ENCODE results near the gene EVA1C. TPM values are rescaled to one million over a fixed set of nuclear protein-coding genes. Genes with fewer than 3 reads are reported as not detected.
"Not testable (repeated sequence)": the region's sequence is repeated elsewhere in the genome, so short reads cannot be mapped to it uniquely, and the experiment has no call there.

Gene EVA1C
- total and polyA plus RNA-seq, 2 experiments from 2014 or later: 2.2 to 3.4 TPM

- Histone ChIP-seq H3K4me2 (no peak overlapping the region), H3K27me3 (no peaks in the 10 kb centered on the region), H3K27ac (no peak overlapping the region), H3K4me1 (ENCODE audit: insufficient read depth) (no peaks in the 10 kb centered on the region), H3K4me3 (no peak overlapping the region), H3K36me3 (replicated peaks; ENCODE audit: insufficient read depth, low read depth) (no peaks in the 10 kb centered on the region), H3K9me2 (replicated peaks; ENCODE audit: insufficient read depth) (no peaks in the 10 kb centered on the region), H3K79me2 (no peaks in the 10 kb centered on the region), H3K9me3 (ENCODE audit: low read depth) (no peaks in the 10 kb centered on the region), H2AFZ (no peak overlapping the region), H4K20me1 (ENCODE audit: insufficient read depth, poor library complexity, severe bottlenecking) (no peaks in the 10 kb centered on the region)
- 81% methylated on average over 11 of the region's 11 CpGs for WGBS (ENCODE audit: low lambda C conversion rate, missing lambda C conversion rate)
- TF ChIP-seq EZH2 (IDR thresholded peaks at IDR 0.05; ENCODE audit: borderline replicate concordance) (no peak), CTCF (IDR thresholded peaks at IDR 0.05; ENCODE audit: poor library complexity) (no peak), EZH2phosphoT487 (IDR thresholded peaks at IDR 0.05; ENCODE audit: low read depth, severe bottlenecking, unreplicated experiment) (no peak)
- no peak for DNase-seq (ENCODE audit: low spot score)
These were observed 125.8 kb downstream of the EVA1C start for GRCh38 chr21:32538147-32538792.

- no peaks in the 10 kb centered on the region for H3K9me2 ChIP-seq (replicated peaks; ENCODE audit: insufficient read depth)
- no peak overlapping the region for H3K27ac ChIP-seq
- H3K36me3 ChIP-seq (replicated peaks; ENCODE audit: insufficient read depth, low read depth): no peaks in the 10 kb centered on the region
- no peak overlapping the region for H3K4me3 ChIP-seq
- no peaks in the 10 kb centered on the region for H3K4me1 ChIP-seq (ENCODE audit: insufficient read depth)
- H3K4me2 ChIP-seq: no peak overlapping the region
- 92% methylated on average over 6 of the region's 6 CpGs for WGBS (ENCODE audit: low lambda C conversion rate, missing lambda C conversion rate)
- no peak for TF ChIP-seq CTCF (IDR thresholded peaks at IDR 0.05; ENCODE audit: poor library complexity)
- TF ChIP-seq EZH2phosphoT487 (IDR thresholded peaks at IDR 0.05; ENCODE audit: low read depth, severe bottlenecking, unreplicated experiment): no peak
- TF ChIP-seq EZH2 (IDR thresholded peaks at IDR 0.05; ENCODE audit: borderline replicate concordance): no peak
- no peaks in the 10 kb centered on the region for H3K9me3 ChIP-seq (ENCODE audit: low read depth)
- H2AFZ ChIP-seq: no peak overlapping the region
- no peak for DNase-seq (ENCODE audit: low spot score)
- no peaks in the 10 kb centered on the region for H3K27me3 ChIP-seq
- H4K20me1 ChIP-seq (ENCODE audit: insufficient read depth, poor library complexity, severe bottlenecking): no peaks in the 10 kb centered on the region
- H3K79me2 ChIP-seq: no peaks in the 10 kb centered on the region
These were observed 126.9 kb downstream of the EVA1C start for GRCh38 chr21:32539378-32539777.

- not testable (repeated sequence) for H3K79me2 ChIP-seq; H3K36me3 ChIP-seq (replicated peaks; ENCODE audit: insufficient read depth, low read depth); H2AFZ ChIP-seq; H3K4me2 ChIP-seq; H3K4me3 ChIP-seq; DNase-seq (ENCODE audit: low spot score); H3K9me2 ChIP-seq (replicated peaks; ENCODE audit: insufficient read depth); H3K27me3 ChIP-seq; H4K20me1 ChIP-seq (ENCODE audit: insufficient read depth, poor library complexity, severe bottlenecking); H3K9me3 ChIP-seq (ENCODE audit: low read depth); H3K4me1 ChIP-seq (ENCODE audit: insufficient read depth); H3K27ac ChIP-seq
- 71% methylated on average over 1 of the region's 2 CpGs for WGBS (ENCODE audit: low lambda C conversion rate, missing lambda C conversion rate)
These were observed 130.6 kb downstream of the EVA1C start for GRCh38 chr21:32543056-32543455.

- no peaks in the 10 kb centered on the region for H3K79me2 ChIP-seq
- WGBS (ENCODE audit: low lambda C conversion rate, missing lambda C conversion rate): 87% methylated on average over 3 of the region's 3 CpGs
- no peaks in the 10 kb centered on the region for H3K9me3 ChIP-seq (ENCODE audit: low read depth)
- no peak overlapping the region for H2AFZ ChIP-seq
- no peaks in the 10 kb centered on the region for H3K36me3 ChIP-seq (replicated peaks; ENCODE audit: insufficient read depth, low read depth)
- H3K4me1 ChIP-seq (ENCODE audit: insufficient read depth): no peaks in the 10 kb centered on the region
- H3K4me3 ChIP-seq: no peak overlapping the region
- no peaks in the 10 kb centered on the region for H4K20me1 ChIP-seq (ENCODE audit: insufficient read depth, poor library complexity, severe bottlenecking)
- H3K9me2 ChIP-seq (replicated peaks; ENCODE audit: insufficient read depth): no peaks in the 10 kb centered on the region
- no peak for DNase-seq (ENCODE audit: low spot score)
- no peak overlapping the region for H3K27ac ChIP-seq
- no peak for TF ChIP-seq EZH2phosphoT487 (IDR thresholded peaks at IDR 0.05; ENCODE audit: low read depth, severe bottlenecking, unreplicated experiment)
- TF ChIP-seq EZH2 (IDR thresholded peaks at IDR 0.05; ENCODE audit: borderline replicate concordance): no peak
- TF ChIP-seq CTCF (IDR thresholded peaks at IDR 0.05; ENCODE audit: poor library complexity): no peak
- no peak overlapping the region for H3K4me2 ChIP-seq
- H3K27me3 ChIP-seq: no peaks in the 10 kb centered on the region
These were observed 131.5 kb downstream of the EVA1C start for GRCh38 chr21:32543975-32544374.
